NCI-H2227 (cell line): Measurements from ENCODE around the gene MYO7A.
A peak's percentile ranks its signal among the peaks of the same experiment; 100 is the strongest.

Experiments used
- DNase-seq: peaks from one replicate; lab custom pipeline; 2025; ENCODE audit not compliant: unreplicated experiment; lab: John Stamatoyannopoulos, UW

The MYO7A gene

GRCh38 chr11:77197626-77198320, 69.7 kb downstream of the MYO7A start:
- no peak for DNase-seq

GRCh38 chr11:77198440-77198849, 70.4 kb downstream of the MYO7A start:
- peak; percentile 17 for DNase-seq

- no peak for DNase-seq
Measured at GRCh38 chr11:77199137-77199745, 71.2 kb downstream of the MYO7A start.

GRCh38 chr11:77200351-77201268, 72.6 kb downstream of the MYO7A start:
- DNase-seq = no peak

GRCh38 chr11:77201370-77201769, 73.3 kb downstream of the MYO7A start:
- no peak for DNase-seq

- DNase-seq = no peak
Measured at GRCh38 chr11:77201991-77202841, 74.2 kb downstream of the MYO7A start.

GRCh38 chr11:77202941-77203900, 75.2 kb downstream of the MYO7A start:
- no peak for DNase-seq

GRCh38 chr11:77203901-77204753, 76.1 kb downstream of the MYO7A start:
- DNase-seq = no peak

- DNase-seq = no peak
Measured at GRCh38 chr11:77204754-77205466, 76.9 kb downstream of the MYO7A start.

GRCh38 chr11:77205467-77206263, 77.6 kb downstream of the MYO7A start:
- DNase-seq = no peak

GRCh38 chr11:77206264-77207018, 78.4 kb downstream of the MYO7A start:
- no peak for DNase-seq

- DNase-seq = no peak
Measured at GRCh38 chr11:77207019-77207485, 79.0 kb downstream of the MYO7A start.

GRCh38 chr11:77207618-77208313, 79.7 kb downstream of the MYO7A start:
- no peak for DNase-seq

GRCh38 chr11:77208535-77208934, 80.5 kb downstream of the MYO7A start:
- DNase-seq = no peak

- DNase-seq = no peak
Measured at GRCh38 chr11:77209663-77210062, 81.6 kb downstream of the MYO7A start.

- no peak for DNase-seq
Measured at GRCh38 chr11:77211040-77211451, 83.0 kb downstream of the MYO7A start.
